GM19193 (cell line): Measurements from ENCODE around the gene RNF114.

Experiments
- POLR2A ChIP-seq: IDR thresholded peaks from 4 replicates; pipeline ENCODE4 v1.6.1; 2011; ENCODE audit not compliant: insufficient read depth, insufficient read length; ENCODE audit errors: extremely low read depth

Gene RNF114

GRCh38 chr20:49893242-49894072, 42.7 kb upstream of the RNF114 start:
- TF ChIP-seq POLR2A, result no peak

- no peak for TF ChIP-seq POLR2A
Measured at GRCh38 chr20:49894073-49894470, 42.1 kb upstream of the RNF114 start.

GRCh38 chr20:49896204-49896603, 40.0 kb upstream of the RNF114 start:
- TF ChIP-seq POLR2A, result no peak

- no peak for TF ChIP-seq POLR2A
Measured at GRCh38 chr20:49899541-49900383, 36.4 kb upstream of the RNF114 start.

- no peak for TF ChIP-seq POLR2A
Measured at GRCh38 chr20:49901588-49901987, 34.6 kb upstream of the RNF114 start.

- TF ChIP-seq POLR2A, result no peak
Measured at GRCh38 chr20:49904440-49905214, 31.6 kb upstream of the RNF114 start.

- TF ChIP-seq POLR2A, result no peak
Measured at GRCh38 chr20:49905415-49906091, 30.6 kb upstream of the RNF114 start.

GRCh38 chr20:49906101-49906604, 30.0 kb upstream of the RNF114 start:
- no peak for TF ChIP-seq POLR2A

- TF ChIP-seq POLR2A, result no peak
Measured at GRCh38 chr20:49906615-49907154, 29.5 kb upstream of the RNF114 start.

GRCh38 chr20:49907405-49908257, 28.6 kb upstream of the RNF114 start:
- TF ChIP-seq POLR2A, result no peak

- TF ChIP-seq POLR2A, result no peak
Measured at GRCh38 chr20:49908258-49908565, 28.0 kb upstream of the RNF114 start.

GRCh38 chr20:49909499-49910339, 26.5 kb upstream of the RNF114 start:
- TF ChIP-seq POLR2A, result no peak

- no peak for TF ChIP-seq POLR2A
Measured at GRCh38 chr20:49910340-49910706, 25.9 kb upstream of the RNF114 start.
